GM21526 (cell line): Measurements from ENCODE around the gene NPR3.
"Not testable (repeated sequence)": the region's sequence is repeated elsewhere in the genome, so short reads cannot be mapped to it uniquely, and the experiment has no call there.

Experiments
- ATAC-seq: cut with Tn5 transposase; IDR thresholded peaks from one replicate; pipeline ENCODE4 v1.9.1; 2021; ENCODE audit warnings: moderate library complexity; ENCODE audit not compliant: unreplicated experiment, low FRiP score

NPR3 gene

DNA sequence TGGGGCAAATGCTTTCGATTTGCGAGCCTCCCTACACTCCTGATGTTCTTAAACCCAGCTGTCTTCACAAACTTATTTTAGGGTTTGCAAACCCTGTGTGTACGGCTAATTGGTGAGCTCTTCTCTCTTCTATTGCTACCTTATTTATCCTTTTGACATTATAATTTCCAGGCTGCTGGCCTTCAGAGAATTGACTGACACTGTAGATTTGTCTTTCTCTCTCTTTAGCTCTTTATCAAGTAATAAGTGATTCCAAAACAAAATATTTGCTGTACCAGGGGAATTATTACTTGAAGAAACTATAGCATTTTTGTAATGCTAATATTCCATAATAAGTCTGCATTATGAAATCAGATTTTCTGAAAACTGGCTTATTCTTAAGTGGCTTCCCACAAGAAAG lies 92.5 kb downstream of the NPR3 start:
- no peak for ATAC-seq

DNA sequence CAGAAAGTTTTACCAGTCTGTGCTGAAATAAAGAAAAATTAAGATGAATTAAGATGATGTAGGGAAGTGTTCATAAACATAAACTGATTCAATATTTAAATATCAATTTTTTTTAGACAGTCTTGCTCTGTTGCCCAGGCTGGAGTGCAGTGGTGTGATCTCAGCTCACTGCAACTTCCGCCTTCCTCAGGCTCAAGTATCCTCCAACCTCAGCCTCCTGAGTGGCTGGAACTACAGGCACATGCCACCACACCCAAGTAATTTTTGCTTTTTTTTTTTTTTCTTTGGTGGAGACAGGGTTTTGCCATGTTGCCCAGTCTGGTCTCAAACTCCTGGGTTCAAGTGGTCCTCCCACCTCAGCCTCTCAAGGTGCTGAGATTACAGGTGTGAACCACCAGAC lies 94.3 kb downstream of the NPR3 start:
- not testable (repeated sequence) for ATAC-seq

DNA sequence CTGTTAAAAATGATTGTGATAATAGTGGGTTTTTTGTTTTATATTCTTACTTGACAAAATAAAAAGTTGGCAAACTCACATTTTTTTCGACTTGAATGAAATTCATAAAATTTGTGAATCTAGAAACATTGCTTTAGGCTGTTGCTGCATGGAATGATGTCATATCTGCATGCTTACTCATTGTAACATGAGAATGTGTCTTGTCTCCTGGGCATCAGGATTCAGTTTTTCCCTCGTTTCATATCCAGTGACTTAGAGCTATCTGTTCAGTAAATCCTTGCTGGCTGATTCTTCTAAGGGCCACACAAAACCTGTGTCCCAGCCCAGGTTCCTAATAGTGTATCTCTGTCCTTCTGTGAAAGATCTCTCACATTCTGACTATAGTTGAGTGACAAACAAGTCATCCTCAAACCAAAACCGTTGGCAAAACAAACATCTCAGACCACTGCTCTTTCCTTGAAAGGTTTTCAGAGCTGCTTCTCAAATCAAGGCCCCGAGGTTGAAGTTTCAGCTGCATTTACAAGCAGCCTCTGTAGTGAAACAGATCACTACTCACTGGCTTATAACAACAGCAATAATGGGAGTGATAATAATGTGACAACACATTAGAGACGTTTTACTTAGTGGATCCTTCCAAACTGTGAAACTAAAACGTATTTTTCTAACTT lies 95.0 kb downstream of the NPR3 start:
- no peak for ATAC-seq

GRCh38 chr5:32808783-32809182 lies 97.7 kb downstream of the NPR3 start:
- no peak for ATAC-seq

DNA sequence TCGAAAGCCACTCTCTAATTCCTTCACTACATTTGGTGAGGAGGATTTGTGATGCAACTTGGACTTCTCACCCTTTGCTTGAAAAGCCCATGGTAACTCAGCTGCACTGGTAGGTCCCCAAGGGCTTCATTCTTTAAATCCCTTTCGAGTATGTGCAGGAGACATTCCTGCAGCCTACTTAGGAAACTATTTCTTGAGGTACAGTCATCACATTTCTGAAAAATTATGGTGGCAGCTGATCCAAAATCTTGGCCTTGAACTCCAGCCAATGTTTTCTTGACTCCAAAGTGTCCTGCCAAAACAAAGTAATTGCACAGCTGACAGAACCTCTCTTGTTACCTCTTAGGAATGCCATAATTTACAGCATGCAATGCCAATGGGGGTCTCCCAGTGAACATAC lies 99.7 kb downstream of the NPR3 start:
- no peak for ATAC-seq

- ATAC-seq: no peak
Measured at GRCh38 chr5:32812399-32812798, 101.3 kb downstream of the NPR3 start.

GRCh38 chr5:32814141-32814540 lies 103.0 kb downstream of the NPR3 start:
- no peak for ATAC-seq

GRCh38 chr5:32814620-32815019 lies 103.5 kb downstream of the NPR3 start:
- ATAC-seq: no peak

GRCh38 chr5:32827981-32828380 lies 116.9 kb downstream of the NPR3 start:
- ATAC-seq: no peak

- ATAC-seq: no peak
Measured at GRCh38 chr5:32828492-32828891, 117.4 kb downstream of the NPR3 start.

DNA sequence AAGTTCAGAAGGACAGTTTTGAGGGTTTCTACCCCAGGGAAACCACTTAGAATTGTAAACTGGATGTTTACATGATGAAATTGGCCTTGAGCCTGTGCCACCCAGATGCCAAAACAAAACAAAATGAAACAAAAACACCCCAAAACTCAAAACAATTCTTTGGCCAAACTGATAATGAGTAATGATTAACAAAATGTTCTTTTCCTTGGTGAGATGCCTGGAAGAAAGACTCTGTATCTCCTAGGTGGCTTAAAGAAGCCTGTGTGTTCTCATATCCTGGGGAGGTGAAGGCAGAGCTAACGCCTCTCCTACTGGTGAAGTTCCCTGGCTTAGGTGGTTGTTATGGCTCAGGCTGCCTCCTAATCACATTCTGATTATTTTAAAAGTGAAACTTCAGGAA lies 120.5 kb downstream of the NPR3 start:
- no peak for ATAC-seq

DNA sequence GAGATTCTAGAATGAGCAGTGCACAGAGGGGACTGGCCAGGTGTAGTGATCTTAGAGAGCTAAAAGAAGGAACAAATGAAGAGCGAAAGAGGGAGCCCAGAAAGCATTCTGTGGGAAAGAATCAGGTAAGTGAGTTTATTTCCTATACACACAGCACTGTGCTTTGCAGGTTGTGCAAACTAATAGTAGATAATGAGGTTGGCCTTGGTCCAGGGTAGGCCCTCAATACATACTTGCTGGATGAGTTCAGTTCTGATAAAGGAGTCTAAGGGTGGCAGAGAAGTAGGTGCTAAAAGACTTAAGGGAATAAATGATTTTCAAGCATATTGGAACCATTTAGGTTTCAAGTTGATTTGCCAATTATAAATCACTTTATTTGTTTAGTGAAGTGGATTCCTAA lies 122.0 kb downstream of the NPR3 start:
- no peak for ATAC-seq

GRCh38 chr5:32833663-32834062 lies 122.5 kb downstream of the NPR3 start:
- no peak for ATAC-seq

- ATAC-seq: no peak
Measured at GRCh38 chr5:32834251-32834650, 123.1 kb downstream of the NPR3 start.

- ATAC-seq: no peak
Measured at GRCh38 chr5:32836176-32836575, 125.1 kb downstream of the NPR3 start.

DNA sequence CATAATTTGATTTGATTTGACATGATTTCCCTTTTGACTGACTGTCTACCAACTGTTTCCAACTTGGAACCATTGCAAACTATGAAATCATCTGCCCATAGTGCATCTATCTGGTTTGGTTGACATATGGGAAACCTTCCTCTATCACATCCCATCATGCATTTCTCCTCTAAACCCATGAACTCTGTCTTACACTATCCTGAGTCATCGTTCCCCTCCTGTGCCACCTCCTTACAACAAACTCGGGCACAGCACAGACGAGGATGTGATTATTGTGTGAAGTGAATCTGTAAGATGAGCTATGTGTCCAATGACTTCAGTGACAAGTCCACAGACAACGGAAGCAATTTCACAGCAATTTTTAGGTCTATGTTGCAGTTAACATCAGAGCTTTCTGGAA lies 126.1 kb downstream of the NPR3 start:
- ATAC-seq: no peak

GRCh38 chr5:32839106-32839505 lies 128.0 kb downstream of the NPR3 start:
- ATAC-seq: no peak

DNA sequence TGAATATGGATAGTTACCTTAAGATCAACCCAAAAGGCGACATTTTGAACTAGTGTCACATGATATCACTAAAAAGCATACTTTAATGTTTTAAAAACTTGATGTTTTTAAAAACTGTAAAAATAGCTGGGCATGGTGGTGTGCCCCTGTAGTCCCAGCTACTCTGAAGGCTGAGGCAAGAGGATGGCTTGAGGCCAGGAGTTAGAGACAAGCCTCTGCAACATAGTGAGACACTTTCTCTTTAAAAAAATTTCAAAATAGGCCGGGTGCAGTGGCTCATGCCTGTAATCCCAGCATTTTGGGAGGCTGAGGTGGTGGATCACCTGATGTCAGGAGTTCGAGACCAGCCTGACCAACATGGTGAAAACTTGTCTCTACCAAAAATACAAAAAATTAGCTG lies 129.5 kb downstream of the NPR3 start:
- no peak for ATAC-seq
